ENCODE results near the gene KCNMA1.

KCNMA1 gene

GRCh38 chr10:76901701-76902100 is 735.9 kb downstream of the KCNMA1 start:
- TF ChIP-seq CTCF (IDR thresholded peaks at IDR 0.05), result no peak
- no peak for TF ChIP-seq ZFX (IDR thresholded peaks at IDR 0.05; ENCODE audit: borderline replicate concordance)
- no peak overlapping the region for H3K27ac ChIP-seq

- TF ChIP-seq CTCF (IDR thresholded peaks at IDR 0.05) (no peak), ZFX (IDR thresholded peaks at IDR 0.05; ENCODE audit: borderline replicate concordance) (no peak)
- H3K27ac ChIP-seq, result no peak overlapping the region
Measured at GRCh38 chr10:76899490-76899889, 738.1 kb downstream of the KCNMA1 start.

DNA sequence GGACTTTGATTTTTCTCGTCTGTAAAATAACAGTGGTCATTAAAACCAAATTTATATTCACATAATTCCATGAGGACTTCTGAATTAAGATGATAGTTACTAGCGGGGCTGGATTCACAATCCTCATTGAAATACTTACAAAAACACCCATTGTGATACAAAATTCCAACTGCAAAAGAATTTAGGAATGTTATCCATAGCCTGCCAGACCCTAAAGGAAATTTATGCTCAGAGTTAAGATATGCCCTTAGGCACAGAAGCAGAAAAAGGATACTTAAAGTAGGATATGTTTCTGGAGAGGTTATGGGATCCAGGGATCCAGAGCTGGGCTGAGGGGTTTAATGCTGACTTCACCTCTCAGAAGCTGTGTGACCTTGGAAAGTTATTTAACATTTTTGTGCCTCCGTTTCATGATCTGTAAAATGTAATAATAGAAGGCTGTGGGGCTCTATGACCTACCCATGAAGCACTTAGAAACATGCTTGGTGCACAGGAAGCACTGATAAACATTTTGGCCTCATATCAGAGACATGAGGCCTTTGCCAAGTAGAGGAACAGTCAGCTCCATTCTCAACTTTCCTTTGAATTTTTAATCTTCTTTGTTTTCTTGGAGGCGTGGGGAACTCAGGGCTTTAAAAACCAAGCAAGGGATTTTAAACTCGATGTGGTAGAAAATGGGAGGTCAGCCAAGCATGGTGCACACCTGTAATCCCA is 744.7 kb downstream of the KCNMA1 start:
- H3K27ac ChIP-seq, result no peak overlapping the region
- TF ChIP-seq CTCF (IDR thresholded peaks at IDR 0.05), result no peak
- no peak for TF ChIP-seq ZFX (IDR thresholded peaks at IDR 0.05; ENCODE audit: borderline replicate concordance)

DNA sequence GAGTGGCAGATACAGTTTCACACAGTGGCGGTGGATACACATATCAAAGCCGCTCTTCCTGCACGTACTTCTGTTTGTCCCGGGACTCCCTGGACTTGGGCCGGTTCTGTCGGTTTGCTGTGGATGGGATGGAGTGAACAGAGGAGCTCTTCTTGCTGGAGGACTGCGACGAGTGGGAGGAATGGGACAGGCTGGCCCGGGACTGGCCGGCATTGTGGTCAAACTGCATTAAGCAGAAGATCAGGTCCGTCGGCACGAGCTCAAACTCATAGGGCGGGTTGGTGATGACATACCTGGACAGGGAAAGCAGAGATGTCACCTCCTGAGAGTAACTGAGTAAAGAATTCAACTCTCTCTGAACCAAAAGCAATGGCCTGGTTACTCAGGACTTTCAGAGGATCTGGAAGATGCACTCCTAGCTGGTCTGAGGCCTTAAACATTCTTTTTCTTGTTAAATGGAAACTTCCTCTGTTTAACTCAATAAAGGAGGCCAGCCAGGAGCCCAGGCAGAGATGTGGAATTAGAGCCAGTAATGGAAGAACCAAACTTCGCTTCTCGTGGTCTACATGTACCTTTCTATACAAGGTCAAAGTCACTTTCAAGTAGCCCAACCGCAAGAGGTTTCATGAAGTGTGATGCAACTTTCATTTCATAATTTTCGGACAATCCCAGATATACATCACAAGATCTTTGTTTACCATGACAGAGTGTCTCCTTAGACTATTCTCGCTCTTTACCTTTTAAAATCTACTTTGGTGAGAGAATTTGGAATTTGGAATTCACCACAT is 750.2 kb downstream of the KCNMA1 start:
- TF ChIP-seq CTCF (IDR thresholded peaks at IDR 0.05) (no peak), ZFX (IDR thresholded peaks at IDR 0.05; ENCODE audit: borderline replicate concordance) (no peak)

DNA sequence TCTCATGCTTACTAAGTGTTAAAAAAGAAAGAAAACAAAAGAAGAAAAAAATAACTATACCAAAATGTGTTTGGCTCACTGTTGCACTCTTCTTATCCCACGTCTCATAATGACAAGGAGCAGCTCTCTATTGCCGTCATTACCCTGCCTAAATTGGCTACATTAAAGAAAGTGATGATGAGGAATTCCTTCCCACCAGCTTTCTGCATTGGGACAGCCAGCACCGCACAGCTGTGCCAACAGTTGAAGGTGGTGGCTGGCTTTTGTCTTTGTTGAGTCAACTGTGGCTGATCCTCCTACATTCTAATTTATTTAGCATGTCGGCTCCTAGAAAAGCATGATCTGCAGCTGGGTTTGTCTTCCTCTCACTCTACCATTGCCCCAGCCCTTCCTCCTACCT is 751.8 kb downstream of the KCNMA1 start:
- TF ChIP-seq CTCF (IDR thresholded peaks at IDR 0.05) (no peak), ZFX (IDR thresholded peaks at IDR 0.05; ENCODE audit: borderline replicate concordance) (no peak)
- no peak overlapping the region for H3K27ac ChIP-seq

More for the DNA sequence above, 750.2 kb downstream of the KCNMA1 start:
- H3K27ac ChIP-seq, result no peak overlapping the region

GRCh38 chr10:76884673-76885275 is 752.8 kb downstream of the KCNMA1 start:
- no peak overlapping the region for H3K27ac ChIP-seq
- TF ChIP-seq CTCF (IDR thresholded peaks at IDR 0.05) (no peak), ZFX (IDR thresholded peaks at IDR 0.05; ENCODE audit: borderline replicate concordance) (no peak)

- TF ChIP-seq CTCF (IDR thresholded peaks at IDR 0.05) (no peak), ZFX (IDR thresholded peaks at IDR 0.05; ENCODE audit: borderline replicate concordance) (no peak)
- H3K27ac ChIP-seq, result no peak overlapping the region
Measured at GRCh38 chr10:76883596-76883995, 754.0 kb downstream of the KCNMA1 start.

All from 22Rv1 (cell line).